Neuronal stem cell (in vitro differentiated cells): ENCODE results near the gene KARS1.

Experiments used
- DNase-seq: peaks from one replicate; pipeline ENCODE4 v3.0.0-alpha.2; 2013; ENCODE audit warnings: low spot score
- H2AFZ ChIP-seq: one replicate; pipeline ENCODE4 v1.6.1; 2013; ENCODE audit warnings: mild to moderate bottlenecking, low read length, inconsistent platforms
- H2AK5ac ChIP-seq: 2 replicates; pipeline ENCODE4 v1.6.1; 2013; ENCODE audit warnings: low read depth, mild to moderate bottlenecking, inconsistent platforms, low read length, moderate library complexity, mixed read lengths
- H2BK120ac ChIP-seq: 2 replicates; pipeline ENCODE4 v1.6.1; 2013; ENCODE audit warnings: low read depth, mild to moderate bottlenecking, inconsistent platforms, low read length, moderate library complexity, mixed read lengths
- H2BK12ac ChIP-seq: one replicate; pipeline ENCODE4 v1.6.1; 2013; ENCODE audit warnings: low read length, inconsistent platforms
- H2BK15ac ChIP-seq: 2 replicates; pipeline ENCODE4 v1.6.1; 2013; ENCODE audit warnings: mild to moderate bottlenecking, low read length, inconsistent platforms, mixed read lengths
- H2BK5ac ChIP-seq: one replicate; pipeline ENCODE4 v1.6.1; 2013; ENCODE audit warnings: inconsistent platforms, mild to moderate bottlenecking, low read length, moderate library complexity
- H3K14ac ChIP-seq: one replicate; pipeline ENCODE4 v1.6.1; 2013; ENCODE audit warnings: low read length, inconsistent platforms
- H3K18ac ChIP-seq: 2 replicates; pipeline ENCODE4 v1.6.1; 2013; ENCODE audit warnings: low read length, inconsistent platforms
- H3K23ac ChIP-seq: 2 replicates; pipeline ENCODE4 v1.6.1; 2013; ENCODE audit warnings: low read depth, mild to moderate bottlenecking, mixed read lengths, low read length, inconsistent platforms; ENCODE audit not compliant: poor library complexity
- H3K27ac ChIP-seq: replicated peaks from 3 replicates; pipeline ENCODE4 v1.5.1; 2013; ENCODE audit warnings: low read length, inconsistent platforms
- H3K27me3 ChIP-seq, 3 experiments: 2 replicates each; pipeline ENCODE4 v1.6.1; 2013; ENCODE audit warnings: low read length in 3 of 3, mild to moderate bottlenecking in 2 of 3, inconsistent platforms in 1 of 3, low read depth in 1 of 3, mixed read lengths in 1 of 3, moderate library complexity in 1 of 3; ENCODE audit not compliant: control insufficient read depth in 3 of 3, insufficient read depth in 3 of 3
- H3K36me3 ChIP-seq, 2 donors: replicated peaks in 1 of 2; 2 replicates each; pipeline ENCODE4 v1.6.1; 2013; ENCODE audit warnings: low read length in 2 of 2; ENCODE audit not compliant: control insufficient read depth in 2 of 2, insufficient read depth in 2 of 2
- H3K4ac ChIP-seq: 2 replicates; pipeline ENCODE4 v1.6.1; 2013; ENCODE audit warnings: inconsistent platforms, mild to moderate bottlenecking, low read length, moderate library complexity
- H3K4me1 ChIP-seq, 2 donors: 1 replicate in 1 of 2; 2 replicates in 1 of 2; pipeline ENCODE4 v1.6.1; 2013; ENCODE audit warnings: low read length in 2 of 2, low read depth in 1 of 2; ENCODE audit not compliant: control insufficient read depth in 2 of 2, insufficient read depth in 1 of 2
- H3K4me2 ChIP-seq: one replicate; pipeline ENCODE4 v1.6.1; 2013; ENCODE audit warnings: mild to moderate bottlenecking, low read length, inconsistent platforms; ENCODE audit not compliant: insufficient read depth, poor library complexity, severe bottlenecking
- H3K4me3 ChIP-seq, 2 donors: 2 replicates each; pipeline ENCODE4 v1.5.1; 2013; ENCODE audit warnings: low read length in 2 of 2, mild to moderate bottlenecking in 2 of 2, inconsistent platforms in 1 of 2, moderate library complexity in 1 of 2
- H3K79me1 ChIP-seq: one replicate; pipeline ENCODE4 v1.6.1; 2013; ENCODE audit warnings: low read depth, mild to moderate bottlenecking, inconsistent platforms, low read length, moderate library complexity
- H3K9ac ChIP-seq: one replicate; pipeline ENCODE4 v1.6.1; 2013; ENCODE audit warnings: mild to moderate bottlenecking, low read depth, low read length, inconsistent platforms; ENCODE audit not compliant: poor library complexity
- H3K9me3 ChIP-seq, 2 donors: replicated peaks in 1 of 2; 2 replicates each; pipeline versions ENCODE3 to v1.6.1; 2013; ENCODE audit warnings: low read length in 2 of 2, mild to moderate bottlenecking in 2 of 2, inconsistent platforms in 1 of 2, low read depth in 1 of 2, mixed read lengths in 1 of 2, moderate library complexity in 1 of 2; ENCODE audit not compliant: control insufficient read depth in 2 of 2, insufficient read depth in 1 of 2
- H4K8ac ChIP-seq: one replicate; pipeline ENCODE4 v1.6.1; 2013; ENCODE audit warnings: low read depth, mild to moderate bottlenecking, inconsistent platforms, low read length, moderate library complexity
- H4K91ac ChIP-seq: one replicate; pipeline ENCODE4 v1.6.1; 2013; ENCODE audit warnings: low read length, low read depth, mild to moderate bottlenecking, inconsistent platforms; ENCODE audit not compliant: poor library complexity
- WGBS, 2 donors: extraction: QIAGEN DNeasy Blood & Tissue Kit; methylation state at CpG; one replicate each; pipeline ENCODE4 v1.1.7; 2013; ENCODE audit warnings: missing lambda C conversion rate in 2 of 2, mixed read lengths in 1 of 2; ENCODE audit not compliant: insufficient read length in 2 of 2, insufficient replicate concordance in 1 of 2; ENCODE audit errors: extremely low coverage in 2 of 2; 5-methylcytosine and 5-hydroxymethylcytosine counted together

KARS1 gene

GRCh38 chr16:75627851-75628250 is 19.6 kb downstream of the KARS1 start:
- no peak for DNase-seq
- Histone ChIP-seq H3K14ac (no peak overlapping the region), H3K4me1 (no peaks in the 10 kb centered on the region), H3K27ac (no peak overlapping the region), H3K9me3 (no peaks in the 10 kb centered on the region), H2BK15ac (no peak overlapping the region), H3K4me3 (no peak overlapping the region), H4K91ac (no peak overlapping the region), H3K27me3 (no peaks in the 10 kb centered on the region), H3K9ac (no peak overlapping the region), H3K36me3 (peaks cover 54 to 72% of the 10 kb centered on the region in 2 donors), H3K4ac (no peak overlapping the region), H3K4me2 (no peak overlapping the region), H3K23ac (no peak overlapping the region), H2AFZ (no peak overlapping the region), H2BK5ac (no peak overlapping the region), H2BK12ac (no peak overlapping the region), H4K8ac (no peak overlapping the region), H3K79me1 (no peaks in the 10 kb centered on the region), H2AK5ac (no peak overlapping the region), H3K18ac (no peak overlapping the region), H2BK120ac (no peak overlapping the region)
- WGBS, 2 donors: no CpG with 5 or more reads among the region's 3 CpGs

DNA sequence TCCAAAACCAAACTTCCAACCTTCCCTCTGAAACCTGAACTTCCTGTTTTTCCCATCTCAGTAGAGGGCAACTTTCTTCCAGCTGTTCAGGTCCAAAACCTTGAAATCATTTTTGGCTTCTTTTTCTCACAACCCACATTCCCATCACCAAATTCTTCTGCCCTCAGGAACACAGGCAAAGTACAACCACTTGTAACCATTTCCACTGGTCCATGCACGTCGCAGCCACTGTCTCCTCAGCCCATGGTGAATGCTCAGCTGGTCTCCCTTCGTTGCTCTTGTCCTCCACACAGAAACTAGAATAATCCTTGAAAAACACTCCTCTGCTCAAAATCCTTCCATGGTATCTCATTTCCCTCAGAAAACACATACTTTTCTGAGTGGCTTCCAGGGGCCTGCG is 20.7 kb downstream of the KARS1 start:
- H3K4me1 ChIP-seq: no peaks in the 10 kb centered on the region
- no peak overlapping the region for H2AFZ ChIP-seq
- H3K18ac ChIP-seq: no peak overlapping the region
- H3K9ac ChIP-seq: no peak overlapping the region
- no peak overlapping the region for H2BK5ac ChIP-seq
- WGBS, 2 donors: no CpG with 5 or more reads among the region's 4 CpGs
- H4K8ac ChIP-seq: no peak overlapping the region
- no peak overlapping the region for H3K4me2 ChIP-seq
- no peak overlapping the region for H3K27ac ChIP-seq
- peaks cover 46 to 63% of the 10 kb centered on the region in 2 donors for H3K36me3 ChIP-seq
- no peaks in the 10 kb centered on the region for H3K27me3 ChIP-seq
- H2BK15ac ChIP-seq: no peak overlapping the region
- no peak overlapping the region for H2BK120ac ChIP-seq
- no peak overlapping the region for H3K4ac ChIP-seq
- no peaks in the 10 kb centered on the region for H3K9me3 ChIP-seq
- no peak overlapping the region for H2BK12ac ChIP-seq
- no peak for DNase-seq
- no peak overlapping the region for H2AK5ac ChIP-seq
- no peak overlapping the region for H3K23ac ChIP-seq
- H3K4me3 ChIP-seq: no peak overlapping the region
- no peak overlapping the region for H4K91ac ChIP-seq
- H3K14ac ChIP-seq: no peak overlapping the region
- H3K79me1 ChIP-seq: no peaks in the 10 kb centered on the region

GRCh38 chr16:75624921-75625334 is 22.5 kb downstream of the KARS1 start:
- no peak overlapping the region for H2AFZ ChIP-seq
- H2AK5ac ChIP-seq: no peak overlapping the region
- H2BK12ac ChIP-seq: no peak overlapping the region
- no peak for DNase-seq
- H3K27ac ChIP-seq: no peak overlapping the region
- no peak overlapping the region for H3K14ac ChIP-seq
- H4K8ac ChIP-seq: no peak overlapping the region
- H3K4ac ChIP-seq: no peak overlapping the region
- H3K36me3 ChIP-seq: peaks cover 39 to 57% of the 10 kb centered on the region in 2 donors
- H2BK5ac ChIP-seq: no peak overlapping the region
- no peak overlapping the region for H3K18ac ChIP-seq
- no peak overlapping the region for H3K4me2 ChIP-seq
- no peak overlapping the region for H3K9ac ChIP-seq
- peaks cover 0 to 3% of the 10 kb centered on the region in 2 donors for H3K4me1 ChIP-seq
- no peak overlapping the region for H2BK15ac ChIP-seq
- H2BK120ac ChIP-seq: no peak overlapping the region
- no peaks in the 10 kb centered on the region for H3K9me3 ChIP-seq
- no CpG with 5 or more reads among the region's 4 CpGs for WGBS, 2 donors
- no peak overlapping the region for H3K4me3 ChIP-seq
- H4K91ac ChIP-seq: no peak overlapping the region
- no peaks in the 10 kb centered on the region for H3K79me1 ChIP-seq
- no peaks in the 10 kb centered on the region for H3K27me3 ChIP-seq
- H3K23ac ChIP-seq: no peak overlapping the region

- H2BK5ac ChIP-seq: no peak within 1 kb of the TSS
- peak within 1 kb of the TSS; percentile 75 for H3K4me2 ChIP-seq
- H4K8ac ChIP-seq: no peak within 1 kb of the TSS
- no peak within 1 kb of the TSS for H3K14ac ChIP-seq
- H3K9ac ChIP-seq: peak within 1 kb of the TSS; percentile 85
- no peak within 1 kb of the TSS for H2AK5ac ChIP-seq
- H3K27me3 ChIP-seq: no peaks in the 10 kb centered on the region
- peak within 1 kb of the TSS; percentile 32 for H3K23ac ChIP-seq
- H3K27ac ChIP-seq: peak within 1 kb of the TSS; percentile 69
- H3K4ac ChIP-seq: no peak within 1 kb of the TSS
- H3K18ac ChIP-seq: peak within 1 kb of the TSS; percentile 89
- H3K36me3 ChIP-seq: peaks cover 27 to 57% of the 10 kb centered on the region in 2 donors
- H3K79me1 ChIP-seq: no peaks in the 10 kb centered on the region
- peak; percentile 99 for DNase-seq
- no peaks in the 10 kb centered on the region for H3K9me3 ChIP-seq
- H3K4me3 ChIP-seq: peak within 1 kb of the TSS; percentile 69 to 93
- H2BK120ac ChIP-seq: no peak within 1 kb of the TSS
- H2BK15ac ChIP-seq: no peak within 1 kb of the TSS
- no CpG with 5 or more reads among the region's 62 CpGs for WGBS, 2 donors
- H3K4me1 ChIP-seq: peaks cover 0 to 3% of the 10 kb centered on the region in 2 donors
- peak within 1 kb of the TSS; percentile 89 for H2AFZ ChIP-seq
- H2BK12ac ChIP-seq: no peak within 1 kb of the TSS
- no peak within 1 kb of the TSS for H4K91ac ChIP-seq
These were observed 24.5 kb downstream of the KARS1 start, which contains the start of gene ADAT1 for GRCh38 chr16:75622761-75623605. Gene ADAT1, minus strand, starts transcription at chr16:75623281. Its CDS starts 2,482 bp downstream, at chr16:75620799.
